Measurements from ENCODE around the gene SUGCT. TPM values are rescaled to one million over a fixed set of nuclear protein-coding genes. Genes with fewer than 3 reads are reported as not detected.

The SUGCT gene
- total and polyA plus RNA-seq, 8 donors = 2.0 to 4.2 (median 2.9) TPM

- no peak for ATAC-seq
- no peak for DNase-seq
- H3K4me1 ChIP-seq = no peaks in the 10 kb centered on the region
- no peaks in the 10 kb centered on the region for H3K36me3 ChIP-seq
- H3K27ac ChIP-seq = no peak overlapping the region
- H3K4me3 ChIP-seq = no peak overlapping the region
- TF ChIP-seq CTCF (IDR thresholded peaks at IDR 0.05) = no peak
- peaks cover 0 to 11% of the 10 kb centered on the region in 2 donors for H3K9me3 ChIP-seq
- no peaks in the 10 kb centered on the region for H3K27me3 ChIP-seq
- intact Hi-C loops (cut with DNase I) = no loop called here
Observed at GRCh38 chr7:40509287-40509996, 374.6 kb downstream of the SUGCT start.

GRCh38 chr7:40516376-40516775 is 381.6 kb downstream of the SUGCT start:
- H3K4me1 ChIP-seq = no peaks in the 10 kb centered on the region
- H3K27me3 ChIP-seq = no peaks in the 10 kb centered on the region
- H3K27ac ChIP-seq = no peak overlapping the region
- H3K4me3 ChIP-seq = no peak overlapping the region
- DNase-seq = no peak
- no peaks in the 10 kb centered on the region for H3K9me3 ChIP-seq
- TF ChIP-seq CTCF (IDR thresholded peaks at IDR 0.05) = no peak
- H3K36me3 ChIP-seq = no peaks in the 10 kb centered on the region
- intact Hi-C loops (cut with DNase I) = no loop called here
- no peak for ATAC-seq

- ATAC-seq (no peak), DNase-seq (no peak)
- no peaks in the 10 kb centered on the region for H3K4me1 ChIP-seq
- H3K36me3 ChIP-seq = no peaks in the 10 kb centered on the region
- H3K4me3 ChIP-seq = no peak overlapping the region
- H3K27me3 ChIP-seq = no peaks in the 10 kb centered on the region
- H3K9me3 ChIP-seq = no peaks in the 10 kb centered on the region
- no peak for TF ChIP-seq CTCF (IDR thresholded peaks at IDR 0.05)
- intact Hi-C loops (cut with DNase I) = no loop called here
- no peak overlapping the region for H3K27ac ChIP-seq
Observed at GRCh38 chr7:40519009-40519408, 384.2 kb downstream of the SUGCT start.

GRCh38 chr7:40520986-40521738 is 386.4 kb downstream of the SUGCT start:
- Histone ChIP-seq H3K9me3 (no peaks in the 10 kb centered on the region), H3K27ac (no peak overlapping the region), H3K4me3 (no peak overlapping the region), H3K36me3 (no peaks in the 10 kb centered on the region), H3K4me1 (no peaks in the 10 kb centered on the region), H3K27me3 (no peaks in the 10 kb centered on the region)
- ATAC-seq (no peak), DNase-seq (no peak)
- no peak for TF ChIP-seq CTCF (IDR thresholded peaks at IDR 0.05)
- intact Hi-C loops (cut with DNase I) = no loop called here

GRCh38 chr7:40525764-40526163 is 391.0 kb downstream of the SUGCT start:
- no peaks in the 10 kb centered on the region for H3K27me3 ChIP-seq
- no peaks in the 10 kb centered on the region for H3K4me1 ChIP-seq
- H3K36me3 ChIP-seq = no peaks in the 10 kb centered on the region
- no peak for TF ChIP-seq CTCF (IDR thresholded peaks at IDR 0.05)
- ATAC-seq (no peak), DNase-seq (no peak)
- no peaks in the 10 kb centered on the region for H3K9me3 ChIP-seq
- H3K27ac ChIP-seq = no peak overlapping the region
- no peak overlapping the region for H3K4me3 ChIP-seq
- intact Hi-C loops (cut with DNase I) = no loop called here

Measured in left lung (tissue), 10 donors.